Peyer's patch (tissue), 4 donors: ENCODE measurements around the gene DNAI1. TPM values are rescaled to one million over a fixed set of nuclear protein-coding genes. Genes with fewer than 3 reads are reported as not detected.

Experiments
- DNase-seq, 3 donors: peaks; one replicate each; pipeline ENCODE4 v3.0.0-alpha.2; 2017 to 2019
- H3K27ac ChIP-seq, 4 donors: fragments of 200-600 bp; sonication (generic); one replicate each; pipeline ENCODE4 v1.5.1; 2016 to 2019
- H3K27me3 ChIP-seq, 2 donors: fragments of 200-600 bp; sonication (generic); one replicate each; pipeline ENCODE4 v1.5.1; 2019
- H3K36me3 ChIP-seq, 3 donors: fragments of 200-600 bp; sonication (generic); one replicate each; pipeline ENCODE4 v1.5.1; 2016 to 2019
- H3K4me1 ChIP-seq, 4 donors: fragments of 200-600 bp; sonication (generic); one replicate each; pipeline ENCODE4 v1.5.1; 2016 to 2019
- H3K4me3 ChIP-seq, 4 donors: fragments of 200-600 bp; sonication (generic); 1 replicate in 3 of 4; 2 replicates in 1 of 4; pipeline ENCODE4 v1.5.1; 2016 to 2019; ENCODE audit warnings: mild to moderate bottlenecking in 1 of 4
- H3K9me3 ChIP-seq, 4 donors: fragments of 200-600 bp; sonication (generic); one replicate each; pipeline ENCODE4 v1.5.1; 2016 to 2019; ENCODE audit warnings: mild to moderate bottlenecking in 1 of 4
- POLR2A ChIP-seq, 2 donors: fragments of 450-650 bp; IDR thresholded peaks; one replicate each; pipeline ENCODE4 v1.5.1; 2017; ENCODE audit warnings: antibody characterized with exemption in 2 of 2, mild to moderate bottlenecking in 2 of 2, moderate library complexity in 2 of 2
- total RNA-seq, 4 donors: library from RNA; depleted of rRNA; stranded (reverse); fragments of >200 nt; gene quantifications; one replicate each; pipeline ENCODE4 v1.1.0, GENCODE V29; 2016
- TF ChIP-seq, protein P1 (sequence below), 6 experiments: fragments of 450-650 bp in 4 of 6; fragments of 200-600 bp in 2 of 6; sonication (generic) in 1 of 6; IDR thresholded peaks; one replicate each; pipeline ENCODE4 v1.5.1; 2017 to 2019; ENCODE audit warnings: antibody characterized with exemption in 6 of 6, mild to moderate bottlenecking in 3 of 6, moderate library complexity in 1 of 6

Gene DNAI1
- total RNA-seq, 4 donors from 2014 or later = not detected

DNA sequence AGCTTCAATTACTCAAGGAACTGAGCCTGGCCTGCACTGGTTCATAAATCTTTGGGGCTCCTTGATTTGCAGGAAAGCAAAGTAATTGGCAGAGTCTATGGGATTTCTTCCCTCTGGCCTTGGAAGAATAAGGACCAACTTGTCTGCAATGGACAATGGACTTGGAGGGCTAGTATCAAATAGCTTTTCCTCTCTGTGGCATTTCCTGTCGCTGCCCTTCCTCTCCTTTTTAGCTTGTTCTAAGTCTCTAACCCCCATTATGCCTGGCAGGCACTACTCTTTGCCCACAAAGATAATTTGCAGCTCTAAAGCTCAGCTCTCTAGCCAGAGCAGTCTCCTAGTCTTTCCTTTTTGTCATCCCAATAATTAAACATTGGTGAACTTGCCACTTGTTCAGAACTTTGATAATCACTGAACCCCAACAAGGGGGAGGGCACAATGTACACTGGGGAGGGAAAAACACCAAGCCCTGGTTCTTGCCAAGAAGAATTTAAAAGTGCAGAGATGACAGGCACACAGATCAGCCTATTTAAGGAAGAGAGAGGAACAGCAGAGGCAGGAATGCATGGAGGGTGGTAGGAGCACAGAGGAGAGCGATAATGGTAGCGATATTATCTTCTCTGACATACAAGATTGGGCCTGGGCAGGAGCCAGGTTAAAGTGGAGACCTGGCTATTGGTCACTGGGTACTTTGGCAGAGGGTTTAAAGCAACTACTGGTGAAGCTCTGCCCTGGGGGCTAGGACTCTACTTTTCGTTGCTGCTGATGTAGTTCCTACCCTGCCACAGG lies 38.7 kb upstream of the DNAI1 start:
- Histone ChIP-seq H3K27me3 (no peaks in the 10 kb centered on the region), H3K27ac (no peak overlapping the region)
- TF ChIP-seq, protein P1, sequence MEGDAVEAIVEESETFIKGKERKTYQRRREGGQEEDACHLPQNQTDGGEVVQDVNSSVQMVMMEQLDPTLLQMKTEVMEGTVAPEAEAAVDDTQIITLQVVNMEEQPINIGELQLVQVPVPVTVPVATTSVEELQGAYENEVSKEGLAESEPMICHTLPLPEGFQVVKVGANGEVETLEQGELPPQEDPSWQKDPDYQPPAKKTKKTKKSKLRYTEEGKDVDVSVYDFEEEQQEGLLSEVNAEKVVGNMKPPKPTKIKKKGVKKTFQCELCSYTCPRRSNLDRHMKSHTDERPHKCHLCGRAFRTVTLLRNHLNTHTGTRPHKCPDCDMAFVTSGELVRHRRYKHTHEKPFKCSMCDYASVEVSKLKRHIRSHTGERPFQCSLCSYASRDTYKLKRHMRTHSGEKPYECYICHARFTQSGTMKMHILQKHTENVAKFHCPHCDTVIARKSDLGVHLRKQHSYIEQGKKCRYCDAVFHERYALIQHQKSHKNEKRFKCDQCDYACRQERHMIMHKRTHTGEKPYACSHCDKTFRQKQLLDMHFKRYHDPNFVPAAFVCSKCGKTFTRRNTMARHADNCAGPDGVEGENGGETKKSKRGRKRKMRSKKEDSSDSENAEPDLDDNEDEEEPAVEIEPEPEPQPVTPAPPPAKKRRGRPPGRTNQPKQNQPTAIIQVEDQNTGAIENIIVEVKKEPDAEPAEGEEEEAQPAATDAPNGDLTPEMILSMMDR (IDR thresholded peaks at IDR 0.05) = no peak
- no peak for TF ChIP-seq POLR2A (IDR thresholded peaks at IDR 0.05)

GRCh38 chr9:34426347-34427074 lies 32.1 kb upstream of the DNAI1 start:
- no peaks in the 10 kb centered on the region for H3K9me3 ChIP-seq
- H3K27me3 ChIP-seq = no peaks in the 10 kb centered on the region
- TF ChIP-seq POLR2A (IDR thresholded peaks at IDR 0.05) = no peak
- TF ChIP-seq, protein P1 (IDR thresholded peaks at IDR 0.05) = no peak
- no peak for DNase-seq
- H3K27ac ChIP-seq = no peak overlapping the region
- no peaks in the 10 kb centered on the region for H3K4me1 ChIP-seq
- H3K36me3 ChIP-seq = no peaks in the 10 kb centered on the region
- no peak overlapping the region for H3K4me3 ChIP-seq

More for the DNA sequence above, 38.7 kb upstream of the DNAI1 start:
- no peaks in the 10 kb centered on the region for H3K36me3 ChIP-seq
- H3K4me1 ChIP-seq = no peaks in the 10 kb centered on the region
- H3K9me3 ChIP-seq = no peaks in the 10 kb centered on the region
- DNase-seq = no peak
- no peak overlapping the region for H3K4me3 ChIP-seq

- Histone ChIP-seq H3K4me3 (no peak overlapping the region), H3K27me3 (no peaks in the 10 kb centered on the region), H3K36me3 (no peaks in the 10 kb centered on the region), H3K9me3 (no peaks in the 10 kb centered on the region), H3K4me1 (no peaks in the 10 kb centered on the region), H3K27ac (no peak overlapping the region)
- TF ChIP-seq, protein P1 (IDR thresholded peaks at IDR 0.05) = no peak
- no peak for TF ChIP-seq POLR2A (IDR thresholded peaks at IDR 0.05)
- DNase-seq = no peak
Observed at GRCh38 chr9:34428325-34428958, 30.2 kb upstream of the DNAI1 start.

DNA sequence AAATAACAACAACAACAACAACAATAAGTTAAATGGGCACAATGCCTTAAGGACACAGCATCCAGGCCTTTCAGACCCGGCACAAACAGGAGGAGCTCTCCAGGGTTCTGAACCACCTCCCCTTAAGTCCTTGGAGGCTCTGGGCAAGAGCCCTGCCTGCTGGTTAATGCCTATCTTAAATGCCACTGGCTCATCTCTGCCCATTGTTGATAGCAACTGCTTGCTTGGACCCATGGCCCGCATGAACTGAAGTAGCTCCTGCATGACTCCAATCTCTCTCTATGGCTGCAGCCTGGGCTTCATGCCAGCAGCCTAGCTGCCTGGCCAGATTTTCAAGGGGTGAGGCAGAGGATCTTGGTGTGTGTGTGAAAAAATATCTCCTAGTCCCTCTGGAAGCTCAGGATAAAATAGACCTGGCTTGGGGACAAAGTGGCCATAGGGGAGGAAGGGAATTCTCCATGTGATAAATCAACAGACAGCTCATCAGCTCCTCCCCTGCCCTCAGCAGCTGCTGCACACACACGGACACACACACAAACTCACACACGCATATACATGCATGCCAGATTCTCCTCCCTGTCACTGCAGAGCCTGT lies 27.7 kb upstream of the DNAI1 start:
- DNase-seq = no peak
- Histone ChIP-seq H3K27ac (no peak overlapping the region), H3K9me3 (no peaks in the 10 kb centered on the region), H3K27me3 (no peaks in the 10 kb centered on the region), H3K4me3 (no peak overlapping the region), H3K36me3 (no peaks in the 10 kb centered on the region), H3K4me1 (no peaks in the 10 kb centered on the region)
- TF ChIP-seq, protein P1 (IDR thresholded peaks at IDR 0.05) = no peak
- no peak for TF ChIP-seq POLR2A (IDR thresholded peaks at IDR 0.05)

DNA sequence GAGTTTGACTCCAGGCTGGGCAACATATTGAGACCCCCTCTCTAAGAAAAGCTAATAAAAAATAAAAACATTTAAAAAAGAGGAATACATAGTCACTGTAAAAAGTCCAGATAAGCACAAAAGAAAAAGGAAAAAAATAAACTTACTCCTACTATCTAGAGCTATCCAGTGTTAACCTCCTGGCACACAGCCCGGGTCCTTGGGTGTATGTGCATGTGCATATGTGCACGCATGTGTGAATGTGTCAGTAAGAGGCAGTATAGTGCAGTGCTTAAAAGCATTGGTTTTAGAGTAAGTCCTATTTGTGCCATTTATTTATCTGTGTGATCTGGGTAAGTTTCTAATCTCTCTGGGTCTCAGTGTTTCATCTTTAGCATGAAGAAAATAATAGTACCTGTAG lies 26.9 kb upstream of the DNAI1 start:
- no peak for DNase-seq
- Histone ChIP-seq H3K4me1 (no peaks in the 10 kb centered on the region), H3K36me3 (no peaks in the 10 kb centered on the region), H3K27ac (no peak overlapping the region), H3K27me3 (no peaks in the 10 kb centered on the region), H3K9me3 (no peaks in the 10 kb centered on the region), H3K4me3 (no peak overlapping the region)
- TF ChIP-seq, protein P1 (IDR thresholded peaks at IDR 0.05) = no peak
- TF ChIP-seq POLR2A (IDR thresholded peaks at IDR 0.05) = no peak
